ENCODE results near the gene SOWAHB. TPM values are rescaled to one million over a fixed set of nuclear protein-coding genes. Genes with fewer than 3 reads are reported as not detected.

Gene SOWAHB
- polyA plus RNA-seq, 1 donor from 2014 or later, result not detected

- Histone ChIP-seq H3K4me2 (ENCODE audit: low read length) (no peak overlapping the region), H2AFZ (ENCODE audit: low read depth, low read length) (no peak overlapping the region), H3K27me3 (ENCODE audit: insufficient read depth, low read depth, low read length) (peaks cover 30% of the 10 kb centered on the region), H3K27ac (ENCODE audit: low read length) (no peak overlapping the region), H3K36me3 (ENCODE audit: insufficient read depth, low read length) (no peaks in the 10 kb centered on the region), H3K4me3 (ENCODE audit: low read length) (no peak overlapping the region), H3F3A (ENCODE audit: insufficient read depth, low read length, poor library complexity, severe bottlenecking) (no peaks in the 10 kb centered on the region), H3K9me2 (ENCODE audit: insufficient read depth, low read length) (peaks cover 5% of the 10 kb centered on the region), H3K9me3 (ENCODE audit: low read length) (no peaks in the 10 kb centered on the region), H3K9ac (ENCODE audit: low read length) (no peak overlapping the region), H3K79me2 (replicated peaks; ENCODE audit: insufficient read depth, low read length) (no peaks in the 10 kb centered on the region), H4K20me1 (ENCODE audit: insufficient read depth) (no peaks in the 10 kb centered on the region)
- TF ChIP-seq RAD21 (conservative IDR thresholded peaks at IDR 0.05) (no peak), POLR2AphosphoS5 (IDR thresholded peaks at IDR 0.05) (no peak), SMC3 (conservative IDR thresholded peaks at IDR 0.05; ENCODE audit: poor library complexity) (no peak), TAF1 (IDR thresholded peaks at IDR 0.05; ENCODE audit: low read depth) (no peak), MXI1 (conservative IDR thresholded peaks at IDR 0.05; ENCODE audit: poor library complexity, severe bottlenecking) (no peak), CTCF (IDR thresholded peaks at IDR 0.05; ENCODE audit: poor library complexity, severe bottlenecking) (no peak), EP300 (conservative IDR thresholded peaks at IDR 0.05; ENCODE audit: poor library complexity, severe bottlenecking) (no peak), EZH2 (IDR thresholded peaks at IDR 0.05; ENCODE audit: borderline replicate concordance, insufficient read depth, low read length, poor library complexity, severe bottlenecking) (no peak)
- TF ChIP-seq, protein P1, sequence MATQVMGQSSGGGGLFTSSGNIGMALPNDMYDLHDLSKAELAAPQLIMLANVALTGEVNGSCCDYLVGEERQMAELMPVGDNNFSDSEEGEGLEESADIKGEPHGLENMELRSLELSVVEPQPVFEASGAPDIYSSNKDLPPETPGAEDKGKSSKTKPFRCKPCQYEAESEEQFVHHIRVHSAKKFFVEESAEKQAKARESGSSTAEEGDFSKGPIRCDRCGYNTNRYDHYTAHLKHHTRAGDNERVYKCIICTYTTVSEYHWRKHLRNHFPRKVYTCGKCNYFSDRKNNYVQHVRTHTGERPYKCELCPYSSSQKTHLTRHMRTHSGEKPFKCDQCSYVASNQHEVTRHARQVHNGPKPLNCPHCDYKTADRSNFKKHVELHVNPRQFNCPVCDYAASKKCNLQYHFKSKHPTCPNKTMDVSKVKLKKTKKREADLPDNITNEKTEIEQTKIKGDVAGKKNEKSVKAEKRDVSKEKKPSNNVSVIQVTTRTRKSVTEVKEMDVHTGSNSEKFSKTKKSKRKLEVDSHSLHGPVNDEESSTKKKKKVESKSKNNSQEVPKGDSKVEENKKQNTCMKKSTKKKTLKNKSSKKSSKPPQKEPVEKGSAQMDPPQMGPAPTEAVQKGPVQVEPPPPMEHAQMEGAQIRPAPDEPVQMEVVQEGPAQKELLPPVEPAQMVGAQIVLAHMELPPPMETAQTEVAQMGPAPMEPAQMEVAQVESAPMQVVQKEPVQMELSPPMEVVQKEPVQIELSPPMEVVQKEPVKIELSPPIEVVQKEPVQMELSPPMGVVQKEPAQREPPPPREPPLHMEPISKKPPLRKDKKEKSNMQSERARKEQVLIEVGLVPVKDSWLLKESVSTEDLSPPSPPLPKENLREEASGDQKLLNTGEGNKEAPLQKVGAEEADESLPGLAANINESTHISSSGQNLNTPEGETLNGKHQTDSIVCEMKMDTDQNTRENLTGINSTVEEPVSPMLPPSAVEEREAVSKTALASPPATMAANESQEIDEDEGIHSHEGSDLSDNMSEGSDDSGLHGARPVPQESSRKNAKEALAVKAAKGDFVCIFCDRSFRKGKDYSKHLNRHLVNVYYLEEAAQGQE (IDR thresholded peaks at IDR 0.05; ENCODE audit: borderline replicate concordance), result no peak
Observed at GRCh38 chr4:76892601-76893000, 5.3 kb downstream of the SOWAHB start.

DNA sequence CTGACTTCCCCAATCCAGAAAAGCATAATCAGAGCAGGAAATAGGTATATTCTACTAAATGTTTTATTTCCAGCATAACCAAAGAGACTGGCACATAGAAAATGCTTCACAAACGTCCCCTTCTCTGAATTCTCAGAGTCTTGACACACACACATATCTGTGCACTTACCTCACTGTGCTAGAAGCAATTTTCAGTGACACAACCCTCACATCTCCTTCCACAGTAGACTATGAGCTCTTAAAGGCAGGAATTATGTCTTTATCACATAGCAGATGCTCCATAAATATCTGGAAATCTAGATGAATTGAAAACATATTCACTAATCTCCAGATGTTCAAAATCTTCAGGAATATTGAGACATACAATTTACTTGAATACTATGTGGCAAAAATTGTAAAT, 5.9 kb downstream of the SOWAHB start:
- Histone ChIP-seq H3K79me2 (replicated peaks; ENCODE audit: insufficient read depth, low read length) (no peaks in the 10 kb centered on the region), H3K27ac (ENCODE audit: low read length) (no peak overlapping the region), H3K9ac (ENCODE audit: low read length) (no peak overlapping the region)

More for the DNA sequence above, 5.9 kb downstream of the SOWAHB start:
- H2AFZ ChIP-seq (ENCODE audit: low read depth, low read length), result no peak overlapping the region
- H3K27me3 ChIP-seq (ENCODE audit: insufficient read depth, low read depth, low read length), result peaks cover 25% of the 10 kb centered on the region
- no peaks in the 10 kb centered on the region for H4K20me1 ChIP-seq (ENCODE audit: insufficient read depth)
- TF ChIP-seq POLR2AphosphoS5 (IDR thresholded peaks at IDR 0.05) (no peak), CTCF (IDR thresholded peaks at IDR 0.05; ENCODE audit: poor library complexity, severe bottlenecking) (no peak), TAF1 (IDR thresholded peaks at IDR 0.05; ENCODE audit: low read depth) (no peak), EZH2 (IDR thresholded peaks at IDR 0.05; ENCODE audit: borderline replicate concordance, insufficient read depth, low read length, poor library complexity, severe bottlenecking) (no peak), RAD21 (conservative IDR thresholded peaks at IDR 0.05) (no peak), SMC3 (conservative IDR thresholded peaks at IDR 0.05; ENCODE audit: poor library complexity) (no peak), MXI1 (conservative IDR thresholded peaks at IDR 0.05; ENCODE audit: poor library complexity, severe bottlenecking) (no peak), EP300 (conservative IDR thresholded peaks at IDR 0.05; ENCODE audit: poor library complexity, severe bottlenecking) (no peak)
- TF ChIP-seq, protein P1 (IDR thresholded peaks at IDR 0.05; ENCODE audit: borderline replicate concordance), result no peak
- no peak overlapping the region for H3K4me2 ChIP-seq (ENCODE audit: low read length)
- H3F3A ChIP-seq (ENCODE audit: insufficient read depth, low read length, poor library complexity, severe bottlenecking), result no peaks in the 10 kb centered on the region
- no peaks in the 10 kb centered on the region for H3K9me3 ChIP-seq (ENCODE audit: low read length)
- H3K36me3 ChIP-seq (ENCODE audit: insufficient read depth, low read length), result no peaks in the 10 kb centered on the region
- H3K4me3 ChIP-seq (ENCODE audit: low read length), result no peak overlapping the region
- peaks cover 5% of the 10 kb centered on the region for H3K9me2 ChIP-seq (ENCODE audit: insufficient read depth, low read length)
